Activated CD8-positive, alpha-beta memory T cell treated with anti-CD3 and anti-CD28 coated beads, Interleukin-2, amount 50 U/mL, for 48 hours (primary cell): Measurements from ENCODE around the gene F5.

ENCODE experiments used
- DNase-seq: peaks from one replicate; pipeline ENCODE4 v3.0.0-alpha.2; 2020

Gene F5

GRCh38 chr1:169586067-169586394 is 250 bp downstream of the F5 start:
- DNase-seq, result no peak

DNA sequence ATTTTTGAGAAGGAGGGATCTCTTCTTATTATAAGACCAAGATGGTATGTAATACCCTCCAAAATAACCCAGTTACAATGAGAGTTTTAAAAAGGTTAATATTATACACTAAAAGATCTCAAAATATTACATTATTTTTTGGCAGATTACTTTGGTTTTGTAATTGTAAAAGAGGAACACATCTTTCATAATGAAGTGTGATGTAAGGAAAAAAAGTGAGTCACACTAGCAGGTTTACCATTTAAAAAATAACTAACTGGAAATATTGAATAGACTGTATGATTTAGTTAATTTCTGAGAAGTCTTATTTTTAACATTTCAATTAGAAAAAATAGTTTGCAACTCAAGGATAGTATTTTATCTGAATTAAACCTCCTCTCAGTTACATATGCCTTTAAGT is 1.1 kb downstream of the F5 start:
- DNase-seq, result no peak

- no peak for DNase-seq
Observed at GRCh38 chr1:169584483-169585144, 1.7 kb downstream of the F5 start.

DNA sequence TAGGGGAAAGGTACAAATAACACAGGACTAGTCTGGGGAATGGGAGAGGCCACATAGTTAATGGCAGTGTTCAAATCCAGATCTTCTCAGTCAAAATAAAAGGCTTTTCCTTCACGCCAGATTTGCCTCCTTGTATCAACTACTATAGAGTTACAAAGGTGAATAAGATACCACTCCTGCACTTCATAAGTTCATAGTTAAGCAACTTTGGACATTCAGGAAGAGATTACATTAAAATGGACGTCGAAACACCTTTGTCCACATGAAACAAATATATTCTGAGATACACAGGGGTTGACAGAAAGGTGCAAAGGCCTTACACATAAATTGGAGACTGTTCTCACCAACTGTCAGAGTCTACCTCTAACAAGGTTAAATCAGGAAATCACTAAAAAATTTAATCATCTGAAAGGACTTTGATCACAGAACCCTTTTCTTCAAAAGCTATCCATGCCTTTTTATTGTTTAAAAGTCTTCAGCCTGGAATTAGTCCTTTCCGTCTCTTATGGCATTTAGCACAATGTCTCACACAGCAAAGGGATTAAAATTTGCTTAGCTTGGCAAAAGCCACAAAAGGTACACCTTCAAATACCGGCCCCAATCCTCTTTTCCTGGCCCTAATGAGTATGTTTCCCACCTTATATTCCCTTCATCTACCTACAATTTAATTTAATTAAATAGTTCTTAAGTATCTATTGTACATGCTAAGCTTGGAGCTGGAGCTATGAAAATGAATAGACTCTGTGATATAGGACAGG is 8.1 kb downstream of the F5 start:
- DNase-seq, result no peak

DNA sequence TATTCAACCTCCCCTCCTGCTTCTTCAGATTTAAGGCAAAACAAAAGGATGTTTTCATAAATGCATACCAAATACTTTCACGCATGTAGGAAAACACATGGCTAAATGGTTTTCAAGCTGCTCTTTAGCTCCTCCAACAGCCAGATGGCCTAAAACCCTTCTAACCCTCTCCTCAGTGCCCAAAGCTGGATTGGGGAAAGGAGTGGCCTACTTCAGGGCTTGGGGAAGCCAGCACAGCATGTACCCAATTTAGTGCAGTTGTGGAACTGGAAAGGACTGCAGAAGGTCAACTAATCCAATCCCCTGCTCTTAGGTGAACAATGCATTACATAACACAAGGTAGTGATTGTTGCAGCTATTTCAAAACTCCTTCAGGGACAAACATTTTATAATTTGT is 9.3 kb downstream of the F5 start:
- no peak for DNase-seq

DNA sequence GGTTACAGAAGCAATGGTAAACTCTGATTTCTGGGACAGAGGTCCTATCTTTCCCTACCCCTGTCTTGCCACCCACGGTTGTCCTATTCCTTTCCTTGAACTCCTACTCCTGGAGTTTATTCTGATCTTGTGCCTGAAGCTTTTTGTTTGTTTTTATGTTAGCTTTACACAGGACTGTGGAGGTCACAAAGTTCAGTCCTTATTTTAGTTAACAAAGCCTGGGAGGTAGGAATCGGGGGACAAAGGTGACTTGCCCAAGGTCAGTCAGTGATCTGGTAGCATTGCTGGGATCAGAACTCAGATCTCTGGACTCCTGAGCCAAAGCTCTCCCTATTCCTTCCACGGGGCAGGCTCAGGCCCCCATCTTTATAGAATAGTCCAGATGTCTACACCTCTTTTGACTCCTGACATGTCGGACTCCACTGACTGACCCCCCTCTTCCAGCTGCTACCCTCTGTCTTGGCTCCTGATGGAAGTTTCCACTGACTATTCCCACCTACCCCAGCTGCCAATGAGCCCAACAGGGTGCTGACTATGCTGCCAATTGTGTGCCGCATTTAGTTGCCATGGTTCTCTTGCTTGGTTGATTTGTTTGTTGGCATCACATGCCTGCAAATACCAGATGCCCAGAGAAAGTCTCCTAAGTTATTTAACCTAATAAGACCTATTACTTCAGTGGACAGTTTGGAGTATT is 9.9 kb downstream of the F5 start:
- no peak for DNase-seq

- no peak for DNase-seq
Observed at GRCh38 chr1:169574336-169574735, 11.9 kb downstream of the F5 start.

DNA sequence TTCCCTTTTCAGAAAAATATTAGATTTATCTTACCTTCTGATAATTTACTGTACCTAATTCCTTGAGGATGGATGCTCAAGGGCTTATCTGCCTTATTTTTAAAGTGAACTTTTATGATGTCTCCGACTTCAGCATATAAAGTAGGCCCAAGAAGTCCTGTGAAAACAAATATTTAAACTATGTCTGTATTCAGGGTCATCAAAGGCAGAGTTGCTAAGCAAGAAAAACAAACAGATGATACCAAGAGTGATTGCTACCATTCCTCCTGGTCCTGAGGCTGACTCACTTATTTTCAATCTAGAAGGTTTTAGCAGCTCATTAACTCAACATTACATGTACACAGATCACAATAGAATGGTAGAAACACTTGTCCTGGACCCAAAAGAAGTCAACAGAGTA is 14.1 kb downstream of the F5 start:
- no peak for DNase-seq

DNA sequence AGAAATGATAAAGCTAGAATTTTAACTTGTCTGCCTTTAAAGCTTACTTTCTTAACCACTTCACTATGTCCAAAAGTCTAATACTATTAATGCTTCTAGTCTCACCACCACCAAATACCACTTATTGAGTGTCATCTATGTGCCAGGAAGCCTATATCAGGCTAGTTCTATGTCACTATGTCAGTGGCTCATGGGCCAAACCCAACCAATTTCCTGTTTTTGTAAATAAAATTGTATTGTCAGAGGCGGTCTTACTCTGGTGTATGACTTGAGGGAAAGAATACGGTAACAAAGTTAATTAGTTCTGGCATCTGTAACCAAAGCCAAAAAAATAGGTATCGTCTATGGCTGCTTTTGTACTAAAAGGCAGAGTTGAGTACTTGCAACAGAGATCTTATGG is 14.8 kb downstream of the F5 start:
- no peak for DNase-seq

DNA sequence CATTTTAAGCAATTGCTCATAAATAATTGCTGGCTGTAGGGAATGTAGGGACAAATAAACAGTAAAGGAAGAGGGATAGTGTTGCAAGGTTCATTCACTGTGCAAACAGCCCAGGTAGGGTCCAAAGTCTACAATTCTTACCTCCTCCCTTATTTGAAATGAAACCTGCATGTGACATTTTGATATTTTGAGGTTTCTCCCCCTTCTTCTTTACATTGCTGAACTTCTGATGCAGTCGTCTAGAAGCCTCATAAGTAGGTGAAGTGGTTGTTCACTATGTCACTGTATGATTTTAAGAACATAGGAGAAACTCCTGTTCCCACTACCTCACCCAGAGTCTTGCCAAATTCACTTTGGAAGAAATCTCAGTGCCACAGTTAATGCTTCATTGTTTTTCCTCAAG is 16.1 kb downstream of the F5 start:
- DNase-seq, result no peak

DNA sequence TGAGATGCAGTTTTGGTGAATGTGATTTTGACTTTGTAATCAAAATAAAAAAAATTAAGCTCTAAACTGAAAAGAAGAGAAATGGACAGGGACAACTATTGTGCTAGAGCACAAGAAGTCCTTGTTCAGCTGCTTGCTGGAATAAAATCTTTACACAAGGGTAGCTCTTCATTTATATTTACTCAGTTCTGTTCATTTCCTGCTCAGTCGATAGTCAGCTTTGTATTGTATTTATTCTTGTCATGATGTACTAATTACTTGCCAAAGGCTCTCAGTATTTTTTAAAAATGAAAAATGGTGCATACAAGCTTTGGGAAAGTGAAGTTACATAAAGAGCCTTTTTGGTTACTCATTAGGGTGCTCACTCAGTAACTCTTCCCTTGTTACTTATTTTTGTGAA is 17.8 kb downstream of the F5 start:
- DNase-seq, result no peak

GRCh38 chr1:169565335-169566271 is 20.7 kb downstream of the F5 start:
- no peak for DNase-seq

- DNase-seq, result no peak
Observed at GRCh38 chr1:169563650-169564049, 22.6 kb downstream of the F5 start.

GRCh38 chr1:169563019-169563615 is 23.2 kb downstream of the F5 start:
- no peak for DNase-seq

DNA sequence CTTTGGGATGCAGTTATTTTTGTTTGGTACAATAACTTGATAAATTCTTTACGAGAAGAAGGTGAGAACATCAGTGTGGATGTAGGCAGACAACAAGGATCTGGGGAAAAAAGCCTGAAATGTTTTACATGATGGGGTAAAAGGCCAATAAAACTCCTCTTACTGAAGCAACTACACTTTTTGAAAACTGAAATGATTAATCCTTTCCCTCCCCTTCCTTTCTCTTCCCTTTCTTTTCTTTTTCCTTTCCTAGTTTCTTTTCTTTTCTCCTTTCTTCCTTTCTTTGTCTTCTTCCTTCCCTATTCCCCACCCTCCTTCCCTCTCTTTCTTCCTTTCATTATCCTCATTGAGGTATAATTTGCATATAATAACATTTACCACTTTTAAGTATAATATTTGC is 24.6 kb downstream of the F5 start:
- DNase-seq, result no peak

- DNase-seq, result no peak
Observed at GRCh38 chr1:169557131-169557530, 29.1 kb downstream of the F5 start.

GRCh38 chr1:169550294-169550693 is 36.0 kb downstream of the F5 start:
- DNase-seq, result no peak

DNA sequence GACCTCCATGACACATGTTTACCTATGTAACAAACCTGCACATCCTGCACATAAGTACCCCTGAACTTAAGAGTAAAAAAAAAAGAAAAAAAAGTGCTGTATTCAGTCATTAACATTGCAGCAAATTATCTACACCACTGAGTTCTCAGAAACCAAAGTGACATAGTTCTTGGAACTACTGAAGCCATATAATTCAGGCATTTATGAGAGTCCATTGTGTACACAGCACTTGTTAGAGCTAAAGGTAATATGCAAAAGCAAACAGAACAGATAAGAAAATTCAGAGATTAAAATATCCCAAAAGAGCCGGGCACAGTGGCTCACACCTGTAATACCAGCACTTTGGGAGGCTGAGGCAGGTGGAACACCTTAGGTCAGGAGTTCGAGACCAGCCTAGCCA is 38.0 kb downstream of the F5 start:
- DNase-seq, result no peak

- DNase-seq, result no peak
Observed at GRCh38 chr1:169546087-169546995, 39.9 kb downstream of the F5 start.

- no peak for DNase-seq
Observed at GRCh38 chr1:169545472-169545871, 40.8 kb downstream of the F5 start.

DNA sequence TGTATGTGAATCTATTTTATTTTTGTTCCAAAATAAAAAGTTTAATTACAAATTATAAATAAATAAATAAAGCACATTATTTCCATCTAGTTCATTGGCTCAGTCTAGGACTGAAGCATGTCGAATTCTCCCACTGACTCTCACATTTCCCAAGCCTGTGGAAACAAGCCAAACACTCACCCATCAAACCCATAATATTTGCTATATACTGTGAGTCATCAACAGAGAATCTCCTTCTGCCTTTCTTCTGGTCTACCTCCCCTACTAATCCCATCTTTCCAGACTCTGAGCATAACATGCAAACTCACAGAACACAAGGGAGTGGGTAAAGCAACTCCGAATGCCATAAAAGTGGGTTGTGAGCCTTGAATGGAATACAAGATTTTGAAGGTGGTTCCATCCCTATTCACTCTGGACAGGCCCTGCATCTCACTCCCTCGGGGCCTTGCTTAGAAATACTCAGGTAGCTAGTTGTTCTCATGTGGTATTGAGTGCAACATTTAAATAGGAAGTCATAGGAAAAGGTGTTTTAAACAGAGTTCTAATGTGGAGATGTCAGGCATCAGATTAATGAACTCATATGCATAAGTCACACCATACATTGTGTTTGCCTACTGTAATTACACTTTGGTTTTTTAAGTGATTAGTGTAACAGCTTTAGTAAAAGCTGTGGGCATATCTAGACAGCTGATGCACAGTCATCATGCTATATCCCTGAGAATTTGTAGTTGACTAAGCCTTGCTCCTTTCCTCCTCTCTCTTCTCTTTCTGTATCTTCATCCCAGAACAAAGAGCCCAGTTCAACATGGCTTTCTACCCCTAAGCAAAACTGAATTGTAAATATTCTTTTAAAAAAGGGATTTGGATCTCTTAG is 47.0 kb downstream of the F5 start:
- DNase-seq, result no peak
